HUES48 (cell line): Measurements from ENCODE around the gene TDRD10.

ENCODE experiments used
- H3K27ac ChIP-seq: one replicate; pipeline ENCODE4 v1.7.0; 2013; ENCODE audit warnings: low read depth, low read length, inconsistent platforms
- H3K27me3 ChIP-seq: 2 replicates; pipeline ENCODE4 v1.6.1; 2013; ENCODE audit warnings: mild to moderate bottlenecking, low read length; ENCODE audit not compliant: control insufficient read depth, insufficient read depth
- H3K36me3 ChIP-seq: 2 replicates; pipeline ENCODE4 v1.6.1; 2013; ENCODE audit warnings: low read length; ENCODE audit not compliant: control insufficient read depth, insufficient read depth
- H3K4me1 ChIP-seq: 2 replicates; pipeline ENCODE4 v1.6.1; 2013; ENCODE audit warnings: mild to moderate bottlenecking, low read length; ENCODE audit not compliant: control insufficient read depth, insufficient read depth
- H3K4me3 ChIP-seq: 2 replicates; pipeline ENCODE4 v1.5.1; 2013; ENCODE audit warnings: mild to moderate bottlenecking, low read depth, low read length
- H3K9ac ChIP-seq: 2 replicates; pipeline ENCODE4 v1.6.1; 2013; ENCODE audit warnings: mild to moderate bottlenecking, low read depth, low read length, moderate library complexity
- H3K9me3 ChIP-seq: 2 replicates; pipeline ENCODE4 v1.6.1; 2013; ENCODE audit warnings: low read length; ENCODE audit not compliant: control insufficient read depth, insufficient read depth

TDRD10 gene, protein sequence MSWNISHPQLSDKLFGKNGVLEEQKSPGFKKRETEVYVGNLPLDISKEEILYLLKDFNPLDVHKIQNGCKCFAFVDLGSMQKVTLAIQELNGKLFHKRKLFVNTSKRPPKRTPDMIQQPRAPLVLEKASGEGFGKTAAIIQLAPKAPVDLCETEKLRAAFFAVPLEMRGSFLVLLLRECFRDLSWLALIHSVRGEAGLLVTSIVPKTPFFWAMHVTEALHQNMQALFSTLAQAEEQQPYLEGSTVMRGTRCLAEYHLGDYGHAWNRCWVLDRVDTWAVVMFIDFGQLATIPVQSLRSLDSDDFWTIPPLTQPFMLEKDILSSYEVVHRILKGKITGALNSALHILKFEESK

DNA sequence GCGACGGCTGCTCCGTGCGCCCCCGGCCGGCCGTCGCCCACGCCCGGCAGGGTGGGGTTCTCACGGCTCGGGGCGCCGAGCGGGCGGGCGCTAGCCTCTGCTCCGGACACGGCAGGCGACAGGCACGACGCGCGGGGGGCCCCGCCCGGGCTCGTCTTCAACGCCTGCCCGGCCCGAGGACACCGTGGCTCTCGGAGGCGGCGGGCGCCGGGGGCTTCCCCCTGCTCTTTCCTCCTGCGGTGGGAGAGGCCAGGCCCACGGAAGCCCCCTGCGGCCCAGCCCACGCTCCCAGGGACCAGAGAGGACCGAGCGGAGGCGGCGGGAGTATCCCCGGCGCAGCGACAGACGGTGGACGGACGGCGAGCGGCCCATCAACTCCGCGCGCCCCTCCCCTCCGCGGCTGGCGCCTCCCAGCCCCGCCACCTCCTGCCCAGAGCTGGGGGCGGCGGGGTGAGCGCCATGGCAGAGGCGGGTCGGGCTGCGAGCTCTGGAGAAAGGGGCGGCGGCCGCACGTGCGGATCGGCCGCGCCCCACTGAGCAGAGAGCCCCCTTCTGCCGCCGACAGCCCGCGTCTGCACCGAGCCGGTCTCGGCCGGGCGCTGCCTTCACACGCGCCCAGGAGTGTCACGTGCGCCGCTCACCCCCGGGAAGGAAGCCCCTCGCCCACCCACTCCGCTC is at the start of gene TDRD10, which contains the start of gene SHE:
Gene TDRD10, plus strand, starts transcription at position 154 of the 678 bp plus-strand sequence. CDS start 4,685 bp downstream, outside the sequence.
Gene SHE, minus strand, starts transcription at position 347 of the 678 bp plus-strand sequence. CDS start 386 bp downstream, outside the sequence.
- Histone ChIP-seq H3K9ac (no peak within 1 kb of the TSS), H3K27me3 (peaks cover 72% of the 10 kb centered on the region), H3K4me3 (peak within 1 kb of the TSS; percentile 50), H3K4me1 (no peaks in the 10 kb centered on the region), H3K27ac (no peak within 1 kb of the TSS), H3K36me3 (no peaks in the 10 kb centered on the region), H3K9me3 (no peaks in the 10 kb centered on the region)

DNA sequence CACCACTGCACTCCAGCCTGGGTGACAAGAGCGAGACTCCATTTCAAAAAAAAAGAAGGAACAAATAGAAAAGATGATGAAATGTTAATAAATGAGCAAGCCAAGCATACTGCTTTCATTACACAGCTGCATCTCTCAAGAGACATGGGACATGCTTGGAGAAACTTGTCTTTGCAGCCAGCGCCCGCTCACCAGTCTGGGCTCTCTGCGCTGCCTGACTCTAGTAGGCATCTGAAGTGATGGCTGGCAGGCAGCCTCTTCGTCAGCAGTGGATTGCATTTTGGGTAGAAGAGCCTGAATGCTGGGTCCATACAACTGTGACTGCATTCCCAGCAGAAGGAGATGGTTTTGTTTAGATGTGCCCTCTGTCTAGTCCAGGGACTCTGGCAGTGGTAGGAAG is 48.9 kb upstream of the TDRD10 start:
- H3K27ac ChIP-seq: no peak overlapping the region

DNA sequence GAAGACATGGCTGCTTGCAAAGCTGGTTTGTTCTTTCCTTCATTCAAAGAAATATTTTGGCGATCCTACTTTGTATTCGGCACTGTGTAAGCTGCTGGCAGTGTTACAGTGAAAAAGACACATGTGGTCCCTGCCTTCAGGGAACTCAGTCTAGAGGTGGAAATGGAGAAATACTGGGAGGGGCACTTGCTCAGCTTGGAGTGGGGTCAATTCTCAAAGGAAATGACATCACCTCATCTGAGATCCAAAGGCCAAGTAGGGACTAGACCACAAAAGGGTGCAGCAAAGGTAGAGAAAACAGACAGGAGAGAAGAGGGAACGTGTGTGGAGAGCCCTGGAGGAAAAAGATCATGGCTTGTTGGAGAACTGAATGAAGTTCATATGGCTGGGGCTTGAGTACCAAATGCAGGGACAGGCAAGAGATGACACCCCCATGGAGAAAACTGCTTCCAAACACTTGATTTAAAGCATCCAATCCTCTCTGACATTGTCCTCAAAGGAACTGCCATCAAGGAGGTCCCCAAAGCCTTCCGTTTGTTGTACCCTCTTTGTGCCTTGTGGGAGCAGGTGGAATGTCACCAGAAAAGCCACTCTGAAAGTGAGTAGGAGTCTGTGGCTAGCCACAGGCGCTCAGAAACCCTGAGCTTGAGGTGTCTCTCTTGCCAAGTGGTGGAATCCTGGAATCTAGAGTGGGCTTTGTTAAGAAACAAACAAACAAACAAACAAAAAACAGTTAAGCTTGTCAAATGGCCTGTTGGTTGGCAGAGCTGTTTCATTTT is 48.3 kb upstream of the TDRD10 start:
- H3K36me3 ChIP-seq: no peaks in the 10 kb centered on the region
- H3K27ac ChIP-seq: no peak overlapping the region
- no peak overlapping the region for H3K9ac ChIP-seq
- H3K4me1 ChIP-seq: no peaks in the 10 kb centered on the region
- H3K4me3 ChIP-seq: no peak overlapping the region
- H3K9me3 ChIP-seq: no peaks in the 10 kb centered on the region
- H3K27me3 ChIP-seq: no peaks in the 10 kb centered on the region

More for the DNA sequence above, 48.9 kb upstream of the TDRD10 start:
- Histone ChIP-seq H3K36me3 (no peaks in the 10 kb centered on the region), H3K4me1 (no peaks in the 10 kb centered on the region), H3K4me3 (no peak overlapping the region), H3K9ac (no peak overlapping the region), H3K27me3 (no peaks in the 10 kb centered on the region), H3K9me3 (no peaks in the 10 kb centered on the region)

DNA sequence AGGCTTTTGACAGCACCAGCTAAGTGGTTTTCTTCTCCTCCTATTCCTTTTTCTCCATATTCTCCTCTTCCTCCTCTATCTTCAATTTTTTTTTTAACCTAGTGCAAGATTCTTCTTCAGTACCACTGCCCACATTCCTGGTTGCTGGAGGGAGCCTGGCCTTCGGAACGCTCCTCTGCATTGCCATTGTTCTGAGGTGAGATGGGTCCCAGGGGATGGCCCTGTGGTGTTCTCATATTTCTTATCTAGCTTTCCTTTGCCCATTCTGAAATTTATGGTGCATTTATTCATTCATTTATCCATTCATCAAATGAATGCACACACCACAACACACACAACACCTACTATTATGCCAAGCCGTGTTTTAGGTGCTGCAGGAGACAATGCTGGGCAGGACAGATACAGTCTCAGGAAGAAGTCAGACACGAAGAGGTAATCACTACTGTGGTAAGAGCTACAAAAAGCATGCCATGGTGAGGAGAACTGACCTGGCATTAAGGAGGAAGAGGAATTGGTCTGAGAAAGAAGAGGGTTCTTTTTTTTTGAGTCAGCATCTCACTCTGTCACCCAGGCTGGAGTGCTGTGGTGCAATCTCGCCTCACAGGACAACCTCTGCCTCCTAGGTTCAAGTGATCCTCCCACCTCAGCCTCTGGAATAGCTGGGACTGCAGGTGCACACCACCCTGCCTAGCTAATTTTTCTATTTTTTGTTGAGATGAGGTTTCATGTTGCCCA is 47.5 kb upstream of the TDRD10 start:
- H3K36me3 ChIP-seq: no peaks in the 10 kb centered on the region
- no peak overlapping the region for H3K27ac ChIP-seq
- H3K4me3 ChIP-seq: no peak overlapping the region
- no peaks in the 10 kb centered on the region for H3K9me3 ChIP-seq
- no peaks in the 10 kb centered on the region for H3K27me3 ChIP-seq
- no peaks in the 10 kb centered on the region for H3K4me1 ChIP-seq
- no peak overlapping the region for H3K9ac ChIP-seq

DNA sequence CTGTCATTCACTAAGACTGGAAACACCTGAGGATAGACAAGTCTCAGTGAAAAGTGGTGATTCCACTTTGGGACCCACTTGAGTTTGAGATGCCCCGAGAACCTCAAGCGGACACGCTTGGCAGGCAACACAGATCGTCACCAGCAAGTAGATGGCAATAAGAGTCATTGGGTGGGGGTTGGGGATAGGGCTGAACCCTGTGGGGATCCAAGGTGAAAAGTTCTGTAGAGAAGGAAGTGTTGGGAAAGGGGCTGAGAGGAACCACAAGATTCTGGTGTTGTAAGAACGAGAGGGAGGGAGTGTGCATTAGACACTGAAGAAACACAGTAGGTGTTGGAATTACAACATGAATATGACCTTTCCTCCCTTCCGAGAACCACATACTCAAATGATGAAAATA is 45.4 kb upstream of the TDRD10 start:
- Histone ChIP-seq H3K27ac (no peak overlapping the region), H3K36me3 (no peaks in the 10 kb centered on the region), H3K27me3 (no peaks in the 10 kb centered on the region), H3K9me3 (no peaks in the 10 kb centered on the region), H3K4me1 (no peaks in the 10 kb centered on the region), H3K9ac (no peak overlapping the region), H3K4me3 (no peak overlapping the region)

DNA sequence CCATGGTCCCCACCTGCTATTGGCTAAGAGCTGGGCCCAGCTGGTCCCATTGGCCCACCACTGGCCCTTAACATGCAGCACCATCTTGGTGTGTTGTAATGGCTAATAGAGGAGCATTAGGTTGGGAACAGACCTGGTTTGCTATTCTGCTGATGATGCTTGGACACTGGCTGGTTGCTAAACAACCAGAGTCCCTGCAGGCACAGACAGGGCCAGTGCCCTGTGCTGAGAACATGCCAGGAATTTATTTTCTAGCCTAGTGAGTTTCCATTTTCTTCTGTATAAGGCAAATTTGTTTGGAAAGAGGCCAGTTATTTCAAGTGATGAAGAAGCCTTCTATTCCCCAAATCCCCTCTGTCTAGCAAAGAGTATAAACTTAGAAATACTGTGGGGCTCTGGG is 42.9 kb upstream of the TDRD10 start:
- H3K4me3 ChIP-seq: no peak overlapping the region
- H3K9ac ChIP-seq: no peak overlapping the region
- H3K9me3 ChIP-seq: no peaks in the 10 kb centered on the region
- H3K4me1 ChIP-seq: no peaks in the 10 kb centered on the region
- no peaks in the 10 kb centered on the region for H3K27me3 ChIP-seq
- no peak overlapping the region for H3K27ac ChIP-seq
- H3K36me3 ChIP-seq: no peaks in the 10 kb centered on the region

DNA sequence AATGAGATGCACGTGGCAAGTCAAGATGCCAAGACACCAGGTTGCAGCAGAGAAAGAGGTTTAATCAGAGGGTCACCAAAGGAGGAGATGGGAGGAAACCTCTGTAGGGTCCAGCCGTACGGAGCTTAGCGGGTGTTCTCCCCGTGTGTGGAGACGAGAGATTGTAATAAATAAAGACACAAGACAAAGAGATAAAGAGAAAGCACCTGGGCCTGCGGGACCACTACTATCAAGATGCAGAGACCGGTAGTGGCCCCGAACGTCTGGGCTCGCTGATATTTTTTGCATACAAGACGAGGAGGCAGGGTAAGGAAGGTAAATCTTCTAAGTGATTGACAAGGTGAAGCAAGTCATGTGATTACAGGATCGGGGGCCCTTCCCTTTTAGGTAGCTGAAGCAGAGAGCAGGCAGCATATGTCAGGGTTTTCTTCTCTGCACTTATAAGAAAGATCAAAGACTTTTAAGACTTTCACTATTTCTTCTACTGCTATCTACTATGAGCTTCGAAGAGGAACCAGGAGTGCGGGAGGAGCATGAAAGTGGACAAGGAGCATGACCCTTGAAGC is 41.2 kb upstream of the TDRD10 start:
- Histone ChIP-seq H3K4me1 (peaks cover 1% of the 10 kb centered on the region; the same call in 1 of the 2 replicates), H3K9ac (no peak overlapping the region), H3K9me3 (no peaks in the 10 kb centered on the region), H3K27me3 (no peaks in the 10 kb centered on the region), H3K36me3 (no peaks in the 10 kb centered on the region), H3K4me3 (no peak overlapping the region), H3K27ac (no peak overlapping the region)

DNA sequence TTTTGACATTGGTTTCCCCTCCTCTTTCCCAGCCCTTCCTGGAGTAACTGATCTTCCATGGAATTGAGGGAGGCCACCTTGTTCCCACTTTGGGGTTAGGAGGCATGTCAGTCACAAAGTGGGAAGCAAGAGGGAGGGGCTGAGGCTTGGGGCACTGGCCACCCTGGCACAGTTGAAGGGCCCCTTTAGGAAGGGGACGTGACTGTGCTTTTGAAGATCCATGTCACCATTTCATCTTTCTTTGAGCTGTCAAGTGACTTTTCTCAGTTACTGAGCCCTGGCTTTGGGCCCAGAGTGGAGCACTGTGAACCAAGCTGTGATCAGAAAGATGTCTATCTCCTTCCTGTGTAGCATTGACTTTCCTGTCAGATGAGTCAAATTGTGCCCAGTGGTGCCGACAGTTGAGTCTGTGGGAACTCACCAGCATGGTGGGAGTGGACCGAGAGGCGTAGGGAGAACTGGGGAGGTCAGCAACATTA is 38.5 kb upstream of the TDRD10 start:
- Histone ChIP-seq H3K4me1 (peaks cover 6% of the 10 kb centered on the region), H3K9ac (no peak overlapping the region), H3K4me3 (no peak overlapping the region), H3K9me3 (no peaks in the 10 kb centered on the region), H3K27me3 (no peaks in the 10 kb centered on the region), H3K36me3 (no peaks in the 10 kb centered on the region), H3K27ac (peak overlapping the region; percentile 67)

DNA sequence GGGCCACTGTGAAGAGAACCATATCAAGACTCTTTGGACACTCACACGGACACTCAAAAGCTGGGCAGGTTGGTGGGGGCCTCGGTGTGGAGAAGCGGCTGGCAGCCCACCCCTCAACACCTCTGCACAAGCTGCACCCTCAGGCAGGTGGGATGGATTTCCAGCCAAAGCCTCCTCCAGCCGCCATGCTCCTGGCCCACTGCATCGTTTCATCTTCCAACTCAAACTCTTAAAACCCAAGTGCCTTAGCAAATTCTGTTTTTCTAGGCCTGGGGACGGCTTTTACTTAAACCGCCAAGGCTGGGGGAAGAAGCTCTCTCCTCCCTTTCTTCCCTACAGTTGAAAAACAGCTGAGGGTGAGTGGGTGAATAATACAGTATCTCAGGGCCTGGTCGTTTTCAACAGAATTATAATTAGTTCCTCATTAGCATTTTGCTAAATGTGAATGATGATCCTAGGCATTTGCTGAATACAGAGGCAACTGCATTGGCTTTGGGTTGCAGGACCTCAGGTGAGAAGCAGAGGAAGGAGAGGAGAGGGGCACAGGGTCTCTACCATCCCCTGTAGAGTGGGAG is 36.3 kb upstream of the TDRD10 start:
- Histone ChIP-seq H3K9ac (no peak overlapping the region), H3K4me3 (no peak overlapping the region), H3K36me3 (no peaks in the 10 kb centered on the region), H3K4me1 (peaks cover 8% of the 10 kb centered on the region), H3K27ac (peak overlapping the region; percentile 21), H3K27me3 (no peaks in the 10 kb centered on the region), H3K9me3 (no peaks in the 10 kb centered on the region)

DNA sequence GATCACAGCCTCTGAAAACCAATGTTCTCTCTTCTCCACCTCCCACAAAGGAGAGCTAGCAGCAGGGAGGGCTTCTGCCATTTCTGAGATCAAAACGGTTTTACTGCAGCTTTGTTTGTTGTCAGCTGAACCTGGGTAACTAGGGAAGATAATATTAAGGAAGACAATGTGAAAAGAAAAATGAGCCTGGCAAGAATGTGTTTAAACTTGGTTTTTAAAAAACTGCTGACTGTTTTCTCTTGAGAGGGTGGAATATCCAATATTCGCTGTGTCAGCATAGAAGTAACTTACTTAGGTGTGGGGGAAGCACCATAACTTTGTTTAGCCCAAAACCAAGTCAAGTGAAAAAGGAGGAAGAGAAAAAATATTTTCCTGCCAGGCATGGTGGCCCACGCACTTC is 35.8 kb upstream of the TDRD10 start:
- Histone ChIP-seq H3K9me3 (no peaks in the 10 kb centered on the region), H3K27me3 (no peaks in the 10 kb centered on the region), H3K9ac (no peak overlapping the region), H3K36me3 (no peaks in the 10 kb centered on the region), H3K4me1 (peaks cover 8% of the 10 kb centered on the region), H3K4me3 (no peak overlapping the region), H3K27ac (peak overlapping the region; percentile 11)
